Measurements from ENCODE around the gene BHLHA15.

DNA sequence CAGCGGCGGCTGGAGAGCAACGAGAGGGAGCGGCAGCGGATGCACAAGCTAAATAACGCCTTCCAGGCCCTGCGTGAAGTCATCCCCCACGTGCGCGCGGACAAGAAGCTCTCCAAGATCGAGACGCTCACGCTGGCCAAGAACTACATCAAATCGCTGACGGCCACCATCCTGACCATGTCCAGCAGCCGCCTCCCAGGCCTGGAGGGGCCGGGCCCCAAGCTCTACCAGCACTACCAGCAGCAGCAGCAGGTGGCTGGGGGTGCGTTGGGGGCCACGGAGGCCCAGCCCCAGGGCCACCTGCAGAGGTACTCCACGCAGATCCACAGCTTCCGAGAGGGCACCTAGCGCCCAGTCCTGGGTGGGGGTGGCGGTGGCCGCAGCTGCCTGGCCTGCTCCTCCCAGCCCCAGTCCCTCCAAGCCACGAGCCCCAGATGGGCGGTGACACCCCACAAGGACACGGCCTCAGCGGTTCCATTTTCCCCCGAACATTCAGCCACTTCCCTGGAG lies 1.3 kb downstream of the BHLHA15 start:
- TF ChIP-seq, protein P1, sequence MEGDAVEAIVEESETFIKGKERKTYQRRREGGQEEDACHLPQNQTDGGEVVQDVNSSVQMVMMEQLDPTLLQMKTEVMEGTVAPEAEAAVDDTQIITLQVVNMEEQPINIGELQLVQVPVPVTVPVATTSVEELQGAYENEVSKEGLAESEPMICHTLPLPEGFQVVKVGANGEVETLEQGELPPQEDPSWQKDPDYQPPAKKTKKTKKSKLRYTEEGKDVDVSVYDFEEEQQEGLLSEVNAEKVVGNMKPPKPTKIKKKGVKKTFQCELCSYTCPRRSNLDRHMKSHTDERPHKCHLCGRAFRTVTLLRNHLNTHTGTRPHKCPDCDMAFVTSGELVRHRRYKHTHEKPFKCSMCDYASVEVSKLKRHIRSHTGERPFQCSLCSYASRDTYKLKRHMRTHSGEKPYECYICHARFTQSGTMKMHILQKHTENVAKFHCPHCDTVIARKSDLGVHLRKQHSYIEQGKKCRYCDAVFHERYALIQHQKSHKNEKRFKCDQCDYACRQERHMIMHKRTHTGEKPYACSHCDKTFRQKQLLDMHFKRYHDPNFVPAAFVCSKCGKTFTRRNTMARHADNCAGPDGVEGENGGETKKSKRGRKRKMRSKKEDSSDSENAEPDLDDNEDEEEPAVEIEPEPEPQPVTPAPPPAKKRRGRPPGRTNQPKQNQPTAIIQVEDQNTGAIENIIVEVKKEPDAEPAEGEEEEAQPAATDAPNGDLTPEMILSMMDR (conservative IDR thresholded peaks at IDR 0.05 in 1 of 2, IDR thresholded peaks at IDR 0.05 in 1 of 2; ENCODE audit: extremely low read depth in 1 of 2, insufficient read depth in 1 of 2, low read depth in 1 of 2, low read length in 2 of 2) = no peak
- TF ChIP-seq EZH2 (IDR thresholded peaks at IDR 0.05; ENCODE audit: borderline replicate concordance, low read length) = no peak
